NT2/D1 (cell line): Measurements from ENCODE around the gene SCAANT1.

Experiments used
- DNase-seq: peaks from one replicate; pipeline ENCODE4 v3.0.0-alpha.2; 2011; ENCODE audit warnings: low read depth, low spot score
- H3K27me3 ChIP-seq: 2 replicates; pipeline ENCODE4 v1.6.0; 2011; ENCODE audit warnings: mild to moderate bottlenecking; ENCODE audit not compliant: insufficient read length, insufficient read depth
- H3K36me3 ChIP-seq: 2 replicates; pipeline ENCODE4 v1.6.1; 2011; ENCODE audit warnings: mild to moderate bottlenecking, low read length, mixed read lengths; ENCODE audit not compliant: insufficient read depth, insufficient read length
- H3K4me1 ChIP-seq: 2 replicates; pipeline ENCODE4 v1.5.1; 2011; ENCODE audit not compliant: insufficient read depth, insufficient read length
- H3K4me3 ChIP-seq: 2 replicates; pipeline ENCODE4 v1.5.1; 2011; ENCODE audit warnings: low read depth; ENCODE audit not compliant: insufficient read length
- H3K9ac ChIP-seq: 2 replicates; pipeline ENCODE4 v1.6.0; 2011; ENCODE audit warnings: low read depth; ENCODE audit not compliant: insufficient read length
- H3K9me3 ChIP-seq: 2 replicates; pipeline ENCODE4 v1.5.1; 2011; ENCODE audit warnings: mild to moderate bottlenecking, low read length; ENCODE audit not compliant: insufficient read depth
- SUZ12 ChIP-seq: IDR thresholded peaks from 2 replicates; pipeline ENCODE4 v1.6.1; 2011; ENCODE audit not compliant: insufficient read length, insufficient read depth; ENCODE audit errors: extremely low read depth
- YY1 ChIP-seq: IDR thresholded peaks from 2 replicates; pipeline ENCODE4 v1.6.1; 2011; ENCODE audit not compliant: insufficient read length, insufficient read depth
- ZNF274 ChIP-seq: IDR thresholded peaks from 2 replicates; pipeline ENCODE4 v1.6.1; 2011; ENCODE audit warnings: mild to moderate bottlenecking, low read depth, low read length

SCAANT1 gene

DNA sequence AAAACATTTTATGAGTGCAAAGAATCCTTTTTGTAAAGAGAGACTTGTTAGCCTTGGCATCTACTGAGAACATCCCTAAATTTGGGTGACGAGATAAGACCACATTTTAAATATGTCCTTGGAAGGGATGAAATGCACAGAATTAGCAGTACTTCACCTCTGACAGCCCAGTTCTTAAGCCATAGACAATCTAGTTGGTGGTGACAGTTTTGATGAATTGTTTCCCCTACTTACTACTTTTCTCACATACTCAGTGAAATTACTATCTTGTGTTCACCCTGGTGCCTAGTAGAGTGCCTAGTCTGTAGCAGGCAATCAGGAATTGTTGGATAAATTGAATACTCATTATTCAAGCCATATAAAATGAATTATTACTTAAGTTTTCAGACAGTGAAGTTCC lies 3.4 kb downstream of the SCAANT1 start:
- no peaks in the 10 kb centered on the region for H3K27me3 ChIP-seq
- no peaks in the 10 kb centered on the region for H3K4me1 ChIP-seq
- TF ChIP-seq YY1 = no peak
- no peak for TF ChIP-seq SUZ12
- TF ChIP-seq ZNF274 = no peak
- H3K36me3 ChIP-seq = peaks cover 6% of the 10 kb centered on the region
- no peak overlapping the region for H3K9ac ChIP-seq
- H3K9me3 ChIP-seq = no peaks in the 10 kb centered on the region
- DNase-seq = no peak
- no peak overlapping the region for H3K4me3 ChIP-seq

DNA sequence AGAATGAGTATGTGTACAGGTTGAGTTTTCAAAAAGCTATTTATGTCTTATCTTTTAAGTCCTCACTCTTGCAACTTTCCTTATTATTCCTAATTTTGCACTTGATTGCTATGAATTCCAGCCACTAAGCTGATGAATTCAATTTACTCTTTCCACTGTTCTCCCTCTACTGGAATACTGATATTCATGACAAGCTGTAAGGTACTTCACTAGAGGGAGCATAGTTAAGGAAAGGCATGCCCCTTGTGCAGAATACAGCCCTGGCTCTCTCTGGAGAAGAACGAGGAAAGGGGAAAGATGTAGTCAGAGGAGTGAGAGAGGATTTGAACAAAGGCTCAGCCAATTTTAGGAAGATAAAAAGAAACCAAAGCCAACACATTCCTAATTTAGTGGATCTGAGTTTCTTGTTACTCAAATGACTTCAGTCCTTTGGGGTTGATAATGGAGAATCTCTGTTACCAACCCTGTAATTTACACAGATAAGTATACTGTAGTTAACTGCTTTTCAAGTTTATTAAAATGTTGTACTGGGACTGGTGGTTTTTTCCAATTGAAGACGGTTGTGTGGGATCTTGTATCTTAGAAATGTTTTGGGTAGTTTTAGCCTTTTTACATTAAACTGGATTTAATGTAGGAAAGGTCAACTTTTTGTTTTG lies 4.0 kb downstream of the SCAANT1 start:
- Histone ChIP-seq H3K9ac (no peak overlapping the region), H3K4me1 (no peaks in the 10 kb centered on the region), H3K9me3 (no peaks in the 10 kb centered on the region), H3K36me3 (peaks cover 4% of the 10 kb centered on the region), H3K27me3 (no peaks in the 10 kb centered on the region), H3K4me3 (no peak overlapping the region)
- TF ChIP-seq SUZ12 = no peak
- TF ChIP-seq YY1 = no peak
- no peak for TF ChIP-seq ZNF274
- DNase-seq = no peak

DNA sequence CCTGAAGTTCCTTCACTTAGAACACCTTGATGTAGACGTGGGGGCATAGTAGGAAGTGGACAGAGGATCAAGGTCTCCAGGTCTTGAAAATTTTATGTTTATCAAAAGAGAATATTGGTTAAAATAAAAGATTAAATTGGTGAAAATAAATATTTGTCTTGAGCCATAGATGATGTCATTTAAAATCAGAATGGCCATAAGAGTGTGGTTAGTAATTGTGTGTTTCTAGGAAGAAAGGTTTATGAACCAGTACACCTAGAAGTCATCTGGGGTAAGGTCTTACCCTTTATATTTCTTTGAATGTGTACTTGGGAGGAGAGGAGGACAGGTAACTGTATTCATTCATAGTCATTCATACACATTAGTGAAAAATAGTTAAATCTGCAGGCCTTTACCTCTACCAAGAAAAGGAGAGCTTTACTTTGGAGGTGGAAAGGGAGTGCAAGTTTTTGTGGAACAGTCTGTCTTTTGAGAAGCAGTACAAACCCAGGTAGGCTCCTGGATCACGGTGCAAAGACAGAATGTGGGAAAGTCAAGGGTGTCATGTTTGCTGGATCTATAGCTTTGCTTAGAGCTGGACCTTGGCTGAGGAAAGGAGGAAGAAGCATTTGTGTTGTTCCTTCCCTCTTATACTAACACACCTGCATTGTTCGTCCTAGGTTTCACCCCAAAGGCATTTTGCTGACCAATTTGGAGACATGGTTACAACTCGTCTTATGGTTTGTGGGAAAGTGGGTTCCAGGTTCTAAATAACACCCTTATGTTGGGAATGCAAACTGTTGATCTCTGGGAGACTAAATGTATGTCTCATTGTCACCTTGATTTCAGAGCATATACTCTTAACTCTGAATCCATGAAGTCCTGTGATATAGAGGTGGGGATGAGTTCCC lies 6.2 kb downstream of the SCAANT1 start:
- Histone ChIP-seq H3K36me3 (peaks cover 7% of the 10 kb centered on the region), H3K9ac (no peak overlapping the region), H3K9me3 (no peaks in the 10 kb centered on the region), H3K4me3 (no peak overlapping the region), H3K4me1 (no peaks in the 10 kb centered on the region), H3K27me3 (no peaks in the 10 kb centered on the region)
- TF ChIP-seq SUZ12 (no peak), ZNF274 (no peak), YY1 (no peak)
- no peak for DNase-seq

DNA sequence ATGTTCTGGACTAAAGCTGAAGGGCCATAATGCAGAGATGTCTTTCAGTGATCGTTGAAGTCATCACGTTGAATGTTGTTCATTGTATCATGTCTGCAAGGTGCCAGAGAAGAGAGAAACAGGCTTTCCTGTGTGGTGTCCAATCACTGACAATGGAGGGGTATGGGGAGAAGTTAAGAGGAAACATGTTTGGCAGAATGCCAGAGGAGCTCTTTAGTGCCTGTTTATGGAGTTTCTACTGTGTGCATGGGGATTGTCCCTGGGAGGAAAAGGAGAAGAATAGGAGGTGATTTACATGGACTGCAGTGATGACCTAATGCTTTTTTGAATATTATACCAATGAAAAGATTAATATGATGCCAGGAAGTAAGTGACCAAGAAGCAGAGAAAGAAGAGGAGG lies 11.7 kb downstream of the SCAANT1 start:
- Histone ChIP-seq H3K9me3 (no peaks in the 10 kb centered on the region), H3K9ac (no peak overlapping the region), H3K27me3 (no peaks in the 10 kb centered on the region), H3K4me1 (no peaks in the 10 kb centered on the region), H3K4me3 (no peak overlapping the region), H3K36me3 (peaks cover 29% of the 10 kb centered on the region)
- no peak for TF ChIP-seq YY1
- TF ChIP-seq SUZ12 = no peak
- no peak for DNase-seq

DNA sequence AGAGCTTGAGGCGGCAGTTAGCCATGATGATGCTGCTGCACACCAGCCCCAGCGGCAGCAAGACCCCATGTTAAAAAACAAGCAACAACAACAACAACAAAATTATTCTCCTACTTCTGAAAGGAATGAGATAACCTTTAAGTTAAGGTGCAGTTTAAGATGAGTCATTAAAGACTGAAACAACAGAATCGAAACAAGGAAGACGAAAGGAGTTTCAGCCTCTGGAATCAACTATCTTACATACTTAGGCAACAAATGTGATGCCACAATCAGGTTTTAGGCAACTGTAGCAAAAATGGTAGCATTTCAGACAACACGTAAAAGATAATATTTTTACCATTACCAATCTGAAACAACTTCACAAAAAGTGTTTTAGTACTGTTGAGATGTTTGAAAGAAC lies 12.2 kb downstream of the SCAANT1 start:
- no peaks in the 10 kb centered on the region for H3K4me1 ChIP-seq

DNA sequence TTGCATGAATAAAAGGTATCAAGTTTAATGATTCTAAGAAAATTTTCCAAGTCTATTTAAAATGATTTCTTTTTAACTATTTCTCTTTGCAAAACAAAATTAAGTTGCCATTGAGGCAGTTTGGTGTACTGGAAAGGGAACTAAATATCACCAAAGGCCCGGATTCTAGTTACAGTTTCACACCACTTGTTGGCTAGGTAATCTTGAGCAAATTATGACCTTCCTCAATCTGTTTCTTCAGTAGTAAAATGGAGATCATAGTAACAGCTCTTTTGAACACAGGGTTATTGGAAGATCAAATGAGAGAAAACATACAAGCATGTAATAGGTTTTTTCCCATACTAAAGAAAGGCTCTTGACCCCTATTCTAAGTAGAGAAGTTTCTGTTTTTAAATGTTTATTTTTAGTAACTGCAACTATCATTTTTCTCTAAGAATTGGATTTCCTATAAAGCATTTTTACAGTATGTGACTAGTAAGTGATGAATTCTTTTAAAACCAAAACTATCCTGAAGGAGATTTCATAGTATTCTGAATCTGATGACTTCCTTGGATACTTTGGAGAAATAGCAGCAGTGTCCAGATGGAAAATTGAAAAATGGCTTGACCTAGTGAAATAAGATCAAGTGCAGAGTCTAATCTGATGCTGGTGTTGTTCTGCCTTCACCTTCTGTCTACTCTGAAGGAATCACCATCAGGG lies 15.7 kb downstream of the SCAANT1 start:
- H3K4me1 ChIP-seq = no peaks in the 10 kb centered on the region
- no peaks in the 10 kb centered on the region for H3K27me3 ChIP-seq
- TF ChIP-seq ZNF274 = no peak
- TF ChIP-seq YY1 = no peak
- no peak for TF ChIP-seq SUZ12
- H3K4me3 ChIP-seq = no peak overlapping the region
- H3K36me3 ChIP-seq = peaks cover 27% of the 10 kb centered on the region
- no peak for DNase-seq
- no peaks in the 10 kb centered on the region for H3K9me3 ChIP-seq
- H3K9ac ChIP-seq = no peak overlapping the region

More for the DNA sequence above, 12.2 kb downstream of the SCAANT1 start:
- Histone ChIP-seq H3K36me3 (peaks cover 29% of the 10 kb centered on the region), H3K4me3 (no peak overlapping the region), H3K9ac (no peak overlapping the region), H3K27me3 (no peaks in the 10 kb centered on the region), H3K9me3 (no peaks in the 10 kb centered on the region)
- DNase-seq = no peak
- TF ChIP-seq ZNF274 (no peak), YY1 (no peak), SUZ12 (no peak)
